GM19023 (cell line): ENCODE measurements around the gene ROR2.
"Not testable (repeated sequence)": the region's sequence is repeated elsewhere in the genome, so short reads cannot be mapped to it uniquely, and the experiment has no call there.

Experiments used
- ATAC-seq: cut with Tn5 transposase; IDR thresholded peaks from one replicate; pipeline ENCODE4 v1.9.1; 2021; ENCODE audit warnings: mild to moderate bottlenecking, moderate library complexity; ENCODE audit not compliant: unreplicated experiment

ROR2 gene

DNA sequence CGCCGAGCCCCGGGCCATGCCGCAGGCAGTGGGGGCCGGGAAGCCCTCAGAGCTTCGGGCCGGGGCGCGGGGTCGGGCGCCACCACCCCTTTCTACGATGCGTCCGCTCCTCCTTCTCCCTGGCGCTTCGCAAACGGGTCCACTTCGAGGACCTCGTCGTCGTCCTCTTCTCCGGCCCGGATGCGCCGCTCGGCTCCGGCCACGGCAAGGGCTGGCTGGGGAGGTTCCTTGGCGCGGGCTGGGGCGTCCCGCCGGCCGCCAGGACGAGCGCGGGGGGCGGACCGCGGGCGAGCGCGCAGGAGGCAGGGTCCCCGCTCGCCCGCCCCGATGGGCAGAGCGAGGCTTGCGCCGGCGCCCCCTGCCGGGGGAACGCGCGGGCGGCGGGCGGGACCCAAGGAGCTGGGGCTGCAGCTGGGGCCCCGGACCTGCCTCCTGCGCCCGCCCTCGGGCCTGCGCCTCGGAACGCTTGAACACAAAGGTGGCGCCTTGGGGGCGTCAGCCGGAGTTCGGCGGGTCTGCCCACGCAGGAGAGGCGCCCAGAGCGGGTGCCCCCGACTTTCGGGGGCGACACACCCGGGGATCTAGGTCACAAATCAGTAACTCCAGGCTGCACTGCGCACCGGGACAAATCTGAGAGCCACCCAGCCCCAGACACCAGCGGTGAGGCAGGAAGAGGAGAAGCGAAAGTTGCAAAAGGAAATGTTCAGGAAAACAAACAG, at the start of gene ROR2:
Gene ROR2, minus strand, starts transcription at position 283 of the 719 bp plus-strand sequence.
- no peak for ATAC-seq

- ATAC-seq, result no peak
Measured at GRCh38 chr9:91995000-91995655, 45.1 kb upstream of the ROR2 start.

GRCh38 chr9:91994422-91994821, 44.4 kb upstream of the ROR2 start:
- no peak for ATAC-seq

GRCh38 chr9:91992461-91993041, 42.5 kb upstream of the ROR2 start:
- ATAC-seq, result no peak

- ATAC-seq, result no peak
Measured at GRCh38 chr9:91991721-91992341, 41.8 kb upstream of the ROR2 start.

DNA sequence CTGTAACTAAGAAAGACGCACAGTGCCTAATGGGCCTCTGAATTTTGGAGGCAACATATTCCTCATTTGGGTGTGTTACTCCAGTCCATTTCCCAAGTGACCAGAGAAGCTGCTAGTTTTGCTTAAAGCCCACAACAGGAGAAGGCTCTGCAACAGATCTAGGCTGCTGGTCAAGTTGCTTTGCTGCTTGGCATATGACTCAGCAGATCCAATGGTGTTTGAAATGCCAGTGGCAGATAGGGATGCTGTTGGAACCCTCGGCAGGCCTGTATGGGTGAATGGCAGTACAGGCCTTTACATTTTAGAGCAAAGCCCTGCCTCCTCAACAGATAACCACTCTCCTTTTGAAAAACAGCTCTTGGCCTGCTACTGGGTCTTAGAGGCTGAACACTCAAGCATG, 36.2 kb upstream of the ROR2 start:
- ATAC-seq, result no peak

DNA sequence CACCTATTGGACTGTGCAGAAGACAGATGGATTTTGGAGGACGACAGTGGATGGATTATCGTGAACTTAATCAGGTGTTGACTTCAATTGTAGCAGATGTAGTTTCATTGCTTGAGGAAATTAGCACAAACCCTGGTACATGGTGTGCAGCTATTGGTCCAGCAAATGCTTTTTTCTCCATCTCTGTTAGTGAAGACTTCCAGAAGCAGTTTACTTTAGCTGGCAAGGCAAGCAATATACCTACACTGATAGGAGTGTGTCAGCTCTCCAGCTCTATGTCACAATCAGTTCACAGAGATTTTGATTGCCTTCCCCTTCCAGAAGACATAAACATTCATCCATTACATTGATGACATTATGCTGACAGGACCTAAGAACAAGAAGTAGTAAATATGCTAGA, 35.7 kb upstream of the ROR2 start:
- no peak for ATAC-seq

DNA sequence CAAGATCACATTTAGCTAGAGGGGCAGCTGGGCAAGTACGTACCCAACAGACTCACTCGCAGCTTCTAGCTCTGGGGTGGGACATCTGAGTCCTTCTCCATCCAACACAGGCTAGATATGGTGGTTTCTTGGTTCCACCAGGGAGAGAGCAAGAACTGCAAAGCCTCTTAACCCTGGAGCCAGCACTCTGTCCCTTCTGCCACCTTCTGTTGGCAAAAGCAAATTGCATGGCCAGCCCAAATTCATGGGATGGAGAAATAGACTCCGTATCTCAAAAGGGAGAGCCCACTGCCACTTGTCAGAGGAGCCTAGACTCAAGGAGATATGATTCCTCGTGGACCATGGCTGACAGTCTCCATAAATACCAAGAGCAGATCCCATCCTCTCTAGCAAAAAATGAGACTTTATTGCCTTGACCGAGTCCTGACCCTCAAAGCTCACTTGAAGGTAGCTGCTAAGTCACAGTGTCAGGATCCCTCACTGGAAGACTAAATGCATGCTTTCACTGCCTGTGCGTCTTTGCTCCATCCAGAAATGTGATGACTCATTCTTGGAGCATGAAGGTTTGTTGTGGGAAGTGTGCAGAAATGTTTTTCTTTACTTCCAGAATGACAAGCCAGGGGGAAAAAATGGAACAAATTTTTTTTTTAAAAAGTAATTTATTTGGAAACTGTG, 28.8 kb upstream of the ROR2 start:
- ATAC-seq, result no peak

- ATAC-seq, result not testable (repeated sequence)
Measured at GRCh38 chr9:91975254-91975653, 25.2 kb upstream of the ROR2 start.

DNA sequence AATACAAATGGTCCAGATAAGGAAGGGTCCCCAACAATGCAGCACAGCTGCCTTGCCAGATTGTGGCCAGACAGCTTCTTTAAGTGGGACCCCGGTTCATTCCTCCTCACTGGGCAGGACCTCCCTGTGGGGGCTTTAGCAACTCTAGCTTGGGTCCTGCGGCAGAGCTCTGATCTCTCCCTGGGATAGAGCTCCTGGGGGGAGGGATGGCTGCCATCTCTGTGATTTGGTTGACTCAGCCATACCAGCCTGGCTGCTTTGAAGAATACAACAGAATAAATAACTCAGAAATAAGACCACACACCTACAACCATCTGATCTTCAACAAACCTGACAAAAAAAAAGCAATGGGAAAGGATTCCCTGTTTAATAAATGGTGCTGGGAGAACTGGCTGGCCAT, 22.7 kb upstream of the ROR2 start:
- no peak for ATAC-seq

DNA sequence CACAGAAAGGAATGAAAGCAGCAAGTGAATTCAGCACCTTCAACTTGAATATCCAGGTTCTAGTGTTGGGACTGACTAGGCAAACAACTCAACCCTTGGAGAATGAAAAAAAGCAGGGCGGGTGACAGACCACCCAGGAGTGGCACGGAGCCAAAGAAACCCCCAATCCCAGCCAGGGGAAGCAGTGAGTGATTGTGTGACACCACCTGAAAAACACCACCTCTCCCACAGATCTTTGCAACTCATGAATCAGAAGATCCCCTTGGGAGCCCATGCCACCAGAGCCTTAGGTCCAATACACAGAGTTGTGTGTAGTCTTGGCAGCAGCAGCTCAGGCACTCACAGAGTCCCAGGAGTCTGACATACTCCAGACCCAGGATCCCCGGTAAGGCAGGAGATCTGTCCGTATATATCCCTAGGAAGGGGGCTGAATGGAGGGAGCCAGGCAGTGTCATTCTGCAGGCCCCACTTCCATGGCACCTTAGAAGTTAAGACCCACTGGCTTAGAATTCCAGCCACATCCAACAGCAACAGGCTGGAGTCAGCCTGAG, 22.1 kb upstream of the ROR2 start:
- no peak for ATAC-seq

GRCh38 chr9:91967259-91967658, 17.2 kb upstream of the ROR2 start:
- no peak for ATAC-seq

- ATAC-seq, result no peak
Measured at GRCh38 chr9:91966503-91966902, 16.5 kb upstream of the ROR2 start.

GRCh38 chr9:91963711-91964240, 13.7 kb upstream of the ROR2 start:
- no peak for ATAC-seq

DNA sequence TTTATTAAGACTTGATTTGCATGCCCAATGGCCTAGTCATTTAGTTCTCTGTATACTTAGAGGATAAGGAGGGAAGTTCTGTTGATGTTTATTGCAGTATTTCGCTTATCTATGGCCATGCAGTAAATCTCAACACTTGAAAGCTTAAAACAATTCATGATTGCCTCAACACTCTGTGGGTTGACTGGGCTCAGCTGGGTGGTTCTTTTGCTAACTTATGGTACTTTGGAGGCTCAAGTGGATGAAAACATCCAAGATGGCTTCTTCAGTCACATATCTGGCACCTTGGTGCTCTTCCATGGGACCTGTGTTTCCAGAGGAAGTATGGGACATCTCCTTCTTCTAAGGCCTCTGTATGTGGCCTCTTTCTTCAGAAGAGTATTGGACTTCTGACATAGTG, 10.3 kb upstream of the ROR2 start:
- ATAC-seq, result no peak

DNA sequence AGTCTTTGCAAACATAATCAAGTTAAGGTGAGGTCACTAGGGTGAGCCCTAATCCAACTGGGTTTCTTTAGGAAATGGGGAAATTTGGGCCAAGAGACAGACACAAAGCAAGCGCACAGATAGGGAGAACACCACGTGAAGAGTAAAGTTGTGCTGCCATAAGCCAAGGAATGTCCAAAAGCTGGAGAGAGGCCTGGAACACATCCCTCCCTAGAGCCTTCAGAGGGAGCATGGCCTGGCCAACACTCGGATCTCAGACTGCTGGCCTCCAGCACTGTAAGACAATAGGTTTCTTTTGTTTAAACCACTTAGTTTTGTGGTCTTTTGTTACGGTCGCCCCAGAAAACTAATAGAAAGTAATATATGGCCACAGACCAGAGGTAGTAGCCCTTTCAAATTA, 8.1 kb upstream of the ROR2 start:
- ATAC-seq, result no peak

DNA sequence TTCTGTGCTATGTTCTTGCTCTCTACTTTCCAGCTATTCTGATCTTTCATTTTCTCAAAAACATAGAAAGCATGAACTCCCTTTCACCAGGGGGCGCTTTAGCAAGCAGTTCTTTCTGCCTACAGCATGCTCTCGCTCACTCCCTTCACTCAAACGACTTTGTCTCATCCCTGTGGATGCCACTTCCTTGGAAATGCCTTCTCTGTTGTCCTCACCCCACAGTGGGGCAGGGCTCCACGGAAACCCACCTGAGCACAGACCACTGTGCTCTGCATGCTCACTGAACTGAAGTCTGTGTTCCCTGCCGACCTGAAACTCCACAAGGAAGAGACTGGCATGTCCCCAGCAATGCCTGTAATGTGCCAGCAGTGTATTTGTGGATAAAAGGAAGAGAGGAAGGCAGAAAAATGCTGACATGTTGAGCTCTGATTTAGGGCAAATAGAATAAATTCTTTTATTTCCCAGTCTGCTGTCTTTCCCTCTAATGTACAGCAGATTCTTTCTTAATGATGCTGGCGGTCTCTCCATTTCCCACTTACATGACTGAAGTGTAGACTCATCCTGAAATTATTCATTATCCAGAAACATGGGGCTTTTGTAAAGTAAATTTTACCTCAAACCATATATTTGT, 4.9 kb upstream of the ROR2 start:
- no peak for ATAC-seq

- ATAC-seq, result no peak
Measured at GRCh38 chr9:91953718-91954117, 3.7 kb upstream of the ROR2 start.

- ATAC-seq, result no peak
Measured at GRCh38 chr9:91951944-91952520, 2.0 kb upstream of the ROR2 start.

DNA sequence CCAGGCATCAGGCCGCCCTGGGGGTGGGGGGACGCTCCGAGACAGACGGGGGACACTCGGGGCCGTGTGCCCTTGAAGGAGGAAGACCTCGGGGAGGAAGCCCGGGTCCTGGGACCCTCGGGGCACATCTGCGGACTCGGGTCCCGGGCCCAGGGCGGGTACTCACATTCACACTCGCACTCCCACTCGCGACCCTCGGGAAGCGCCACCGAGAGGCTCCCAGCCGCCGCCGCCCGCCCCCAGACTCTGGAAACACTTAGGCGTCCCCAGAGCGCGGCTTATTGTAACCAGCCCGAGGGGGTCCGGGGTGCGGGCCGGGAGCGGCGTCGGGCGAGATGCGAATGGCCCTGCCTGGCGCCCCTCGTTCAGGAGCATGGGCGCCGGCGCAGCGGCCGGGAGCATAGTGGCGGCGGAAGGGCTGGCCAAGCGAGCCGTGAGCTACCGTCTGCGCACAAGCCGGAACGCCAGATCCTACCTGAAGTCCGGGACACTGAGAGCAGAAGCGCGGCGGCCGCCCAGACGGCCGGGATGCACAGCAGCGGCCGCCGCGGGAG, 559 bp downstream of the ROR2 start:
- no peak for ATAC-seq
